HG03045 (cell line): ENCODE measurements around the gene CTSW.

Experiments used
- ATAC-seq: cut with Tn5 transposase; IDR thresholded peaks from one replicate; pipeline ENCODE4 v1.9.1; 2021; ENCODE audit warnings: mild to moderate bottlenecking, moderate library complexity; ENCODE audit not compliant: unreplicated experiment

The CTSW gene

GRCh38 chr11:65855927-65856363 is 23.7 kb upstream of the CTSW start:
- ATAC-seq = no peak

GRCh38 chr11:65856689-65857499 is 22.7 kb upstream of the CTSW start:
- peak; percentile 25 for ATAC-seq

- peak; percentile 11 for ATAC-seq
Observed at GRCh38 chr11:65857500-65857852, 22.2 kb upstream of the CTSW start.

GRCh38 chr11:65857853-65858680 is 21.6 kb upstream of the CTSW start, which contains the start of gene CFL1:
Gene CFL1, minus strand, starts transcription at chr11:65858180. Its CDS starts 81 bp downstream, at chr11:65858099.
- peak; percentile 44 for ATAC-seq

- ATAC-seq = no peak
Observed at GRCh38 chr11:65858681-65859087, 21.0 kb upstream of the CTSW start.

GRCh38 chr11:65859095-65859811 is 20.4 kb upstream of the CTSW start:
- ATAC-seq = peak; percentile 48

GRCh38 chr11:65859812-65860277 is 19.8 kb upstream of the CTSW start:
- ATAC-seq = no peak

- no peak for ATAC-seq
Observed at GRCh38 chr11:65860278-65861164, 19.1 kb upstream of the CTSW start, which contains the start of gene MUS81. Gene MUS81, plus strand, starts transcription at chr11:65860433. Its CDS starts 321 bp downstream, at chr11:65860754.

GRCh38 chr11:65861165-65861505 is 18.5 kb upstream of the CTSW start:
- ATAC-seq = no peak

- ATAC-seq = no peak
Observed at GRCh38 chr11:65861533-65862183, 18.0 kb upstream of the CTSW start.

- no peak for ATAC-seq
Observed at GRCh38 chr11:65862191-65862735, 17.4 kb upstream of the CTSW start.

- no peak for ATAC-seq
Observed at GRCh38 chr11:65862941-65863888, 16.4 kb upstream of the CTSW start.

GRCh38 chr11:65863889-65864705 is 15.5 kb upstream of the CTSW start:
- ATAC-seq = no peak

- no peak for ATAC-seq
Observed at GRCh38 chr11:65864706-65865471, 14.7 kb upstream of the CTSW start.

GRCh38 chr11:65865550-65866172 is 14.0 kb upstream of the CTSW start:
- no peak for ATAC-seq
